Measurements from ENCODE around the gene GRB7. TPM values are rescaled to one million over a fixed set of nuclear protein-coding genes. Genes with fewer than 3 reads are reported as not detected.

GRB7 gene
- total and polyA plus RNA-seq, 10 of the 15 experiments (the other 5 are each of a cell fraction or from before 2014, with no cell fraction given) = 0.05 to 0.34 (median 0.19) TPM; not detected in 4

GRCh38 chr17:39730095-39730921 lies 7.4 kb upstream of the GRB7 start, which contains the start of gene MIEN1 (continued):
- TF ChIP-seq, protein P1, sequence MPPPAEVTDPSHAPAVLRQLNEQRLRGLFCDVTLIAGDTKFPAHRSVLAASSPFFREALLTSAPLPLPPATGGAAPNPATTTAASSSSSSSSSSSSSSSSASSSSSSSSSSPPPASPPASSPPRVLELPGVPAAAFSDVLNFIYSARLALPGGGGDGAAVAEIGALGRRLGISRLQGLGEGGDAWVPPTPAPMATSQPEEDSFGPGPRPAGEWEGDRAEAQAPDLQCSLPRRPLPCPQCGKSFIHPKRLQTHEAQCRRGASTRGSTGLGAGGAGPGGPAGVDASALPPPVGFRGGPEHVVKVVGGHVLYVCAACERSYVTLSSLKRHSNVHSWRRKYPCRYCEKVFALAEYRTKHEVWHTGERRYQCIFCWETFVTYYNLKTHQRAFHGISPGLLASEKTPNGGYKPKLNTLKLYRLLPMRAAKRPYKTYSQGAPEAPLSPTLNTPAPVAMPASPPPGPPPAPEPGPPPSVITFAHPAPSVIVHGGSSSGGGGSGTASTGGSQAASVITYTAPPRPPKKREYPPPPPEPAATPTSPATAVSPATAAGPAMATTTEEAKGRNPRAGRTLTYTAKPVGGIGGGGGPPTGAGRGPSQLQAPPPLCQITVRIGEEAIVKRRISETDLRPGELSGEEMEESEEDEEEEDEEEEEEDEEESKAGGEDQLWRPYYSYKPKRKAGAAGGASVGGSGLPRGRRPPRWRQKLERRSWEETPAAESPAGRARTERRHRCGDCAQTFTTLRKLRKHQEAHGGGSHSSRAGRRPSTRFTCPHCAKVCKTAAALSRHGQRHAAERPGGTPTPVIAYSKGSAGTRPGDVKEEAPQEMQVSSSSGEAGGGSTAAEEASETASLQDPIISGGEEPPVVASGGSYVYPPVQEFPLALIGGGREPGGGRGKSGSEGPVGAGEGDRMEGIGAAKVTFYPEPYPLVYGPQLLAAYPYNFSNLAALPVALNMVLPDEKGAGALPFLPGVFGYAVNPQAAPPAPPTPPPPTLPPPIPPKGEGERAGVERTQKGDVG (CRISPR knock-in tag; IDR thresholded peaks at IDR 0.05) = no peak
- no peak for TF ChIP-seq STAT1 (conservative IDR thresholded peaks at IDR 0.05)
- 0 out of 2 replicates have a peak, but pooled peaks have one; percentile 54 for TF ChIP-seq ELK1 (IDR thresholded peaks at IDR 0.05; ENCODE audit: low read depth, low read length)
- no peak for TF ChIP-seq NFXL1 (IDR thresholded peaks at IDR 0.05; ENCODE audit: borderline replicate concordance)
- no peak for TF ChIP-seq HDGF (IDR thresholded peaks at IDR 0.05)
- no peak for TF ChIP-seq CBX3 (IDR thresholded peaks at IDR 0.05; ENCODE audit: borderline replicate concordance, low read depth)
- TF ChIP-seq SMAD1 (IDR thresholded peaks at IDR 0.05; ENCODE audit: low read depth, partially characterized antibody) = no peak
- peak in 1 of 2 experiments; percentile 27; a peak in 1 of 3 replicates for TF ChIP-seq EGR1 (IDR thresholded peaks at IDR 0.05; ENCODE audit: borderline replicate concordance in 1 of 2, low read depth in 2 of 2, low read length in 2 of 2)
- no peak for TF ChIP-seq TCF12 (IDR thresholded peaks at IDR 0.05; ENCODE audit: low read depth, low read length)
- TF ChIP-seq PRDM15 (CRISPR knock-in tag; IDR thresholded peaks at IDR 0.05) = no peak
- TF ChIP-seq EED (IDR thresholded peaks at IDR 0.05; ENCODE audit: low read depth) = no peak
- TF ChIP-seq ZBTB33 (IDR thresholded peaks at IDR 0.05) = no peak
- peak; percentile 44 for TF ChIP-seq SP1 (IDR thresholded peaks at IDR 0.05; ENCODE audit: low read depth, low read length)
- peak; percentile 78 for TF ChIP-seq BACH1 (IDR thresholded peaks at IDR 0.05; ENCODE audit: borderline replicate concordance)
- peak; percentile 91 for TF ChIP-seq USF2 (IDR thresholded peaks at IDR 0.05; ENCODE audit: borderline replicate concordance, low read depth, low read length)
- TF ChIP-seq POLR2AphosphoS2 (IDR thresholded peaks at IDR 0.05; ENCODE audit: low read depth, low read length) = peak; percentile 72; the same call in 1 of the 2 replicates
- TF ChIP-seq ESRRA (IDR thresholded peaks at IDR 0.05; ENCODE audit: low read length) = no peak
- no peak for TF ChIP-seq FOXK2 (IDR thresholded peaks at IDR 0.05)
- TF ChIP-seq SMC3 (IDR thresholded peaks at IDR 0.05; ENCODE audit: borderline replicate concordance, low read length) = peak; percentile 49
